ENCODE data around the gene C2CD2L. TPM values are rescaled to one million over a fixed set of nuclear protein-coding genes. Genes with fewer than 3 reads are reported as not detected.

Gene C2CD2L
- total and polyA plus RNA-seq, 2 of the 4 experiments (the other 2 are of a cell fraction), result 2.2 to 8.7 TPM

GRCh38 chr11:119160151-119160550 lies 53.0 kb downstream of the C2CD2L start:
- TF ChIP-seq FOS (IDR thresholded peaks at IDR 0.05; ENCODE audit: low read depth, low read length) (no peak), MXI1 (IDR thresholded peaks at IDR 0.05; ENCODE audit: borderline replicate concordance, low read depth, low read length) (no peak), USF2 (IDR thresholded peaks at IDR 0.05; ENCODE audit: low read depth, low read length) (no peak)
- H2AK9ac ChIP-seq (replicated peaks; ENCODE audit: low read depth, low read length, poor library complexity), result no peak overlapping the region
- H3K14ac ChIP-seq (replicated peaks; ENCODE audit: low read depth, low read length), result no peak overlapping the region
- no peak overlapping the region for H3K4me2 ChIP-seq (ENCODE audit: low read depth, low read length)
- in situ Hi-C loops (cut with MboI; ENCODE audit: low sequenced_read_pairs) (no loop called here), intact Hi-C loops (cut with micrococcal nuclease) (no loop called here), dilution Hi-C loops (cut with HindIII; ENCODE audit: low sequenced_read_pairs, unreplicated experiment) (no loop called here)
- ChIA-PET POLR2A (ENCODE audit: unreplicated experiment) (no interaction called here), CTCF (interaction anchor here (0.6 kb wide), 1 partner anchor 9 kb away, joined by 3 read pairs; no protein-coding TSS in a partner anchor)
- no peaks in the 10 kb centered on the region for H3K79me1 ChIP-seq (ENCODE audit: low read depth in 1 of 2, low read length in 2 of 2)
- no peak overlapping the region for H3K18ac ChIP-seq (ENCODE audit: low read depth, low read length)
- 90% methylated on average over 2 of the region's 9 CpGs; no CpG with 5 or more reads in 1 of the 2 experiments for WGBS, 2 experiments (ENCODE audit: extremely low coverage in 2 of 2, insufficient read length in 1 of 2)
- no peak overlapping the region for H2BK15ac ChIP-seq (ENCODE audit: low read depth, low read length)
- H3K36me3 ChIP-seq (ENCODE audit: control insufficient read depth, insufficient read depth, low read length), result no peaks in the 10 kb centered on the region
- no peak overlapping the region for H4K91ac ChIP-seq (ENCODE audit: insufficient read depth, low read depth, low read length)
- no peak for ATAC-seq (ENCODE audit: low read depth)
- no peak overlapping the region for H3K23ac ChIP-seq (ENCODE audit: low read depth, low read length)
- no peak overlapping the region for H4K5ac ChIP-seq (ENCODE audit: low read depth, low read length)
- no peak overlapping the region for H3K27ac ChIP-seq (ENCODE audit: insufficient read depth, low read length)
- H3K4ac ChIP-seq (ENCODE audit: low read depth, low read length), result no peak overlapping the region
- peaks cover 26% of the 10 kb centered on the region for H3K27me3 ChIP-seq (ENCODE audit: control insufficient read depth, insufficient read depth, low read length)
- H2BK120ac ChIP-seq (ENCODE audit: low read depth, low read length), result no peak overlapping the region
- no peak overlapping the region for H2AK5ac ChIP-seq (ENCODE audit: low read depth, low read length)
- H3K4me1 ChIP-seq (ENCODE audit: control insufficient read depth, insufficient read depth, low read length), result no peaks in the 10 kb centered on the region
- H4K8ac ChIP-seq (ENCODE audit: low read depth in 2 of 2, low read length in 2 of 2), result no peak overlapping the region
- H3K9me1 ChIP-seq (ENCODE audit: insufficient read depth, low read length), result no peaks in the 10 kb centered on the region
- BruUV-seq (replicated peaks), result no TSS peak
- H4K20me1 ChIP-seq (ENCODE audit: insufficient read depth, low read length), result no peaks in the 10 kb centered on the region
- H3K9me3 ChIP-seq (ENCODE audit: control insufficient read depth, insufficient read depth, low read length), result no peaks in the 10 kb centered on the region
- H2BK5ac ChIP-seq (ENCODE audit: low read depth, low read length, poor library complexity, severe bottlenecking), result no peak overlapping the region
- no peak overlapping the region for H3K9ac ChIP-seq (ENCODE audit: low read depth, low read length)
- no peak overlapping the region for H3K56ac ChIP-seq (ENCODE audit: extremely low read depth, insufficient read depth, low read length)
- no peak overlapping the region for H2AFZ ChIP-seq (replicated peaks; ENCODE audit: low read length, poor library complexity)
- H3K4me3 ChIP-seq (ENCODE audit: insufficient read depth, low read depth, low read length), result no peak overlapping the region
- no peak overlapping the region for H2BK20ac ChIP-seq (ENCODE audit: low read depth, low read length)
- no peak for DNase-seq
